HEK293 (cell line): ENCODE results near the gene CDK14.

Experiments used
- CTCF ChIA-PET: fragments of 350-600 bp; formaldehyde crosslinking; extraction: SDS; loops from one replicate; lab custom pipeline; 2021; ENCODE audit warnings: antibody characterized with exemption; lab: Yijun Ruan, JAX
- POLR2A ChIA-PET: fragments of 300-600 bp; formaldehyde crosslinking; extraction: SDS; loops from one replicate; lab custom pipeline; 2020; ENCODE audit warnings: antibody characterized with exemption, inconsistent platforms; lab: Yijun Ruan, JAX
- H3K27ac ChIP-seq: fragments of 200-500 bp; sonication (Bioruptor generic); 2 replicates; pipeline ENCODE4 v1.5.1; 2014; ENCODE audit warnings: low read depth, low read length, control low read depth, inconsistent platforms; ENCODE audit errors: extremely low read depth
- H3K36me3 ChIP-seq, 2 experiments: fragments of 200-500 bp in 1 of 2; sonication (Bioruptor generic) in 1 of 2; 1 replicate in 1 of 2; 2 replicates in 1 of 2; pipeline ENCODE4 v1.5.1; 2014 to 2017; ENCODE audit warnings: inconsistent platforms in 2 of 2, low read length in 2 of 2; ENCODE audit not compliant: control insufficient read depth in 2 of 2, insufficient read depth in 1 of 2
- H3K4me1 ChIP-seq: fragments of 200-500 bp; sonication (Bioruptor generic); 2 replicates; pipeline ENCODE4 v1.5.1; 2014; ENCODE audit warnings: mild to moderate bottlenecking, low read length, inconsistent platforms; ENCODE audit not compliant: control insufficient read depth, insufficient read depth
- H3K4me3 ChIP-seq: 2 replicates; pipeline ENCODE4 v1.5.1; 2011; ENCODE audit warnings: low read depth, mild to moderate bottlenecking, control low read depth, low read length, moderate library complexity
- H3K9me3 ChIP-seq: fragments of 200-500 bp; sonication (Bioruptor generic); 2 replicates; pipeline ENCODE4 v1.5.1; 2014; ENCODE audit warnings: low read depth, low read length, inconsistent platforms; ENCODE audit not compliant: control insufficient read depth, insufficient read depth
- GFI1B ChIP-seq: fragments of 450-650 bp; formaldehyde crosslinking; IDR thresholded peaks from 2 replicates; pipeline ENCODE4 v1.5.1; 2016; ENCODE audit warnings: missing biosample characterization, missing genetic modification characterization
- HOXD13 ChIP-seq: sonication (generic); formaldehyde crosslinking; IDR thresholded peaks from 2 replicates; pipeline ENCODE4 v1.8.0; 2022; ENCODE audit warnings: missing genetic modification reagents, borderline replicate concordance
- KLF7 ChIP-seq: fragments of 450-650 bp; formaldehyde crosslinking; IDR thresholded peaks from 2 replicates; pipeline ENCODE4 v1.5.1; 2016; ENCODE audit warnings: missing biosample characterization, missing genetic modification characterization, borderline replicate concordance
- OSR2 ChIP-seq: fragments of 450-650 bp; formaldehyde crosslinking; IDR thresholded peaks from 2 replicates; pipeline ENCODE4 v1.5.1; 2016; ENCODE audit warnings: missing biosample characterization, missing genetic modification characterization
- PRDM1 ChIP-seq: fragments of 450-650 bp; formaldehyde crosslinking; IDR thresholded peaks from 2 replicates; pipeline ENCODE4; 2016; ENCODE audit warnings: missing biosample characterization, missing genetic modification characterization
- RBAK ChIP-seq: fragments of 450-650 bp; formaldehyde crosslinking; IDR thresholded peaks from 2 replicates; pipeline ENCODE4 v1.5.1; 2016; ENCODE audit warnings: missing biosample characterization, missing genetic modification characterization
- SP3 ChIP-seq: fragments of 450-650 bp; formaldehyde crosslinking; IDR thresholded peaks from 2 replicates; pipeline ENCODE4 v1.5.1; 2016; ENCODE audit warnings: missing biosample characterization, missing genetic modification characterization
- TCF7L2 ChIP-seq: IDR thresholded peaks from 2 replicates; pipeline ENCODE4 v1.6.1; 2011; ENCODE audit warnings: low read depth, mild to moderate bottlenecking, inconsistent platforms, low read length, moderate library complexity, borderline replicate concordance
- YY1 ChIP-seq: fragments of 450-650 bp; formaldehyde crosslinking; IDR thresholded peaks from 2 replicates; pipeline ENCODE4 v1.5.1; 2018; ENCODE audit warnings: missing biosample characterization, missing genetic modification characterization
- ZNF146 ChIP-seq: fragments of 450-650 bp; formaldehyde crosslinking; IDR thresholded peaks from 2 replicates; pipeline ENCODE4 v1.5.1; 2016; ENCODE audit warnings: missing biosample characterization, missing genetic modification characterization
- ZNF223 ChIP-seq: fragments of 450-650 bp; formaldehyde crosslinking; IDR thresholded peaks from 2 replicates; pipeline ENCODE4 v1.5.1; 2016; ENCODE audit warnings: missing biosample characterization, missing genetic modification characterization
- ZNF239 ChIP-seq: fragments of 450-650 bp; formaldehyde crosslinking; IDR thresholded peaks from 2 replicates; pipeline ENCODE4 v1.5.1; 2016; ENCODE audit warnings: missing biosample characterization, missing genetic modification characterization
- ZNF274 ChIP-seq, 2 experiments: fragments of 200-500 bp in 1 of 2; fragments of 450-650 bp in 1 of 2; sonication (Bioruptor generic) in 1 of 2; formaldehyde crosslinking in 1 of 2; IDR thresholded peaks; 2 replicates each; pipeline versions ENCODE4 v1.5.1 to v1.6.1; 2014 to 2016; ENCODE audit warnings: borderline replicate concordance in 1 of 2, inconsistent platforms in 1 of 2, low read length in 1 of 2, missing biosample characterization in 1 of 2, missing genetic modification characterization in 1 of 2
- ZNF350 ChIP-seq: fragments of 450-650 bp; formaldehyde crosslinking; IDR thresholded peaks from 2 replicates; pipeline ENCODE4 v1.5.0; 2017; ENCODE audit warnings: missing biosample characterization, mild to moderate bottlenecking, missing genetic modification characterization
- ZNF391 ChIP-seq: fragments of 450-650 bp; formaldehyde crosslinking; IDR thresholded peaks from 2 replicates; pipeline ENCODE4 v1.5.1; 2016; ENCODE audit warnings: low read depth, missing biosample characterization, missing genetic modification characterization, borderline replicate concordance
- ZNF426 ChIP-seq: fragments of 450-650 bp; formaldehyde crosslinking; IDR thresholded peaks from 2 replicates; pipeline ENCODE4 v1.5.1; 2017; ENCODE audit warnings: missing biosample characterization, missing genetic modification characterization, mild to moderate bottlenecking, inconsistent platforms, moderate library complexity
- ZNF600 ChIP-seq: fragments of 450-650 bp; formaldehyde crosslinking; IDR thresholded peaks from 2 replicates; pipeline ENCODE4 v1.5.1; 2016; ENCODE audit warnings: missing biosample characterization, missing genetic modification characterization
- ZNF621 ChIP-seq: fragments of 450-650 bp; formaldehyde crosslinking; IDR thresholded peaks from 2 replicates; pipeline ENCODE4 v1.5.1; 2017; ENCODE audit warnings: missing biosample characterization, missing genetic modification characterization
- ZNF624 ChIP-seq: fragments of 450-650 bp; formaldehyde crosslinking; IDR thresholded peaks from 2 replicates; pipeline ENCODE4 v1.5.1; 2017; ENCODE audit warnings: missing biosample characterization, missing genetic modification characterization
- ZNF677 ChIP-seq: fragments of 450-650 bp; IDR thresholded peaks from 2 replicates; pipeline ENCODE4 v1.5.0; 2018; ENCODE audit warnings: missing biosample characterization, mild to moderate bottlenecking, missing genetic modification characterization, moderate library complexity
- ZNF776 ChIP-seq: fragments of 450-650 bp; formaldehyde crosslinking; IDR thresholded peaks from 2 replicates; pipeline ENCODE4 v1.5.0; 2017; ENCODE audit warnings: missing biosample characterization, missing genetic modification characterization, borderline replicate concordance
- TF ChIP-seq, protein P1 (sequence below): fragments of 450-650 bp; IDR thresholded peaks from 2 replicates; pipeline ENCODE4 v1.5.1; 2018; ENCODE audit warnings: missing biosample characterization, missing genetic modification characterization

The CDK14 gene

DNA sequence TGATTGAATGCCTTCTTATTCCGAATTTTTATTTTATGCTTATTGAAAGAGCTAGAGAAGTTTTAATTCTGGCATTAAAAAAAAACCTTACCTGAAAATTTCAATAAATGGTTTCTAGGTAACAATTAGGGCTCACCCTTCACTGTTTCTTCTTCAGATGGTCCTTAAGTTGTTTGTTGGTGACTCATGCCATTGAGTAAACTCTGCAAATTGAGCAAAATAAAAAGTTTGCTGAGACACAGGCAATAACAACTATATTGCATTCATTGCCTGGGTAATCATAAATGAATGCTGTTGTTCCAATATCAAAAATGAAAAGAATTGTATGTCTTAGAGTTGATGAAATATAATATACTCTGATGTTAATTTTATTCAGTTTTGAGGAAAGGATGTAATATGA, 300.3 kb downstream of the CDK14 start:
- TF ChIP-seq RBAK (tag by site-specific recombination) (no peak), YY1 (tag by site-specific recombination) (no peak), HOXD13 (CRISPR knock-in tag) (no peak), ZNF146 (tag by site-specific recombination) (no peak), GFI1B (no peak), ZNF239 (no peak), ZNF391 (tag by site-specific recombination) (no peak)
- ChIA-PET POLR2A (no interaction called here), CTCF (interaction anchor here (0.7 kb wide), 1 partner anchor 748 kb away, joined by 4 read pairs; no protein-coding TSS in a partner anchor)
- no peaks in the 10 kb centered on the region for H3K36me3 ChIP-seq
- H3K9me3 ChIP-seq = no peaks in the 10 kb centered on the region
- no peaks in the 10 kb centered on the region for H3K4me1 ChIP-seq
- H3K27ac ChIP-seq = no peak overlapping the region
- H3K4me3 ChIP-seq = no peak overlapping the region

DNA sequence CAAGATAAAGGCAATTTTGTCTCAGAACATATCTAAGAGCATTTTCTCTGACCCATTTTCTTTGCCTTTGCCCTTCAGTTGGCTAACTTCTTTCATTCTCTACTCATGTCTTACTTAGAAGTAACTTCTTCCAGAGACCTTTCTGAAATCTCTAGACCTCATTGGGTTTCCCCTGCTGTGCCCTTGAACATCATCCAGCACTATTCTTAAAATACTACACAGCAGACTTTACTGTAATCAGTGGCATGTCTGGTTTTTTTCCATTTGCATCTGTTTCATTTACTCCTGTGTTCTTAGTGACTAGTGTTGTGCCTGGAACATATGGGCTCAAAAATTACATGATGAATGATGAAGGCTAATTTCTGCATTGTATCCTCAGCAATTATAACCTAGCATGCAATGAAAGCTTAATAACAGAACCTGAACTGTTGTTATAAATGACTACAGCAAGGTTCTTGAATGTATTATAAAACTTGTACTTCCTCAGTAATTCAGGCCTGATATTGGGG, 301.9 kb downstream of the CDK14 start:
- ChIA-PET POLR2A (no interaction called here), CTCF (no interaction called here)
- TF ChIP-seq ZNF274 (IDR thresholded peaks at IDR 0.05; ENCODE audit: low read length) (no peak), ZNF274 (tag by site-specific recombination; IDR thresholded peaks at IDR 0.05; ENCODE audit: borderline replicate concordance) (no peak), SP3 (no peak), ZNF223 (no peak), ZNF426 (no peak), KLF7 (tag by site-specific recombination) (no peak), ZNF776 (tag by site-specific recombination) (no peak), PRDM1 (no peak), OSR2 (tag by site-specific recombination) (no peak), ZNF621 (no peak), ZNF350 (tag by site-specific recombination) (no peak), ZNF600 (tag by site-specific recombination) (no peak)
- TF ChIP-seq, protein P1, sequence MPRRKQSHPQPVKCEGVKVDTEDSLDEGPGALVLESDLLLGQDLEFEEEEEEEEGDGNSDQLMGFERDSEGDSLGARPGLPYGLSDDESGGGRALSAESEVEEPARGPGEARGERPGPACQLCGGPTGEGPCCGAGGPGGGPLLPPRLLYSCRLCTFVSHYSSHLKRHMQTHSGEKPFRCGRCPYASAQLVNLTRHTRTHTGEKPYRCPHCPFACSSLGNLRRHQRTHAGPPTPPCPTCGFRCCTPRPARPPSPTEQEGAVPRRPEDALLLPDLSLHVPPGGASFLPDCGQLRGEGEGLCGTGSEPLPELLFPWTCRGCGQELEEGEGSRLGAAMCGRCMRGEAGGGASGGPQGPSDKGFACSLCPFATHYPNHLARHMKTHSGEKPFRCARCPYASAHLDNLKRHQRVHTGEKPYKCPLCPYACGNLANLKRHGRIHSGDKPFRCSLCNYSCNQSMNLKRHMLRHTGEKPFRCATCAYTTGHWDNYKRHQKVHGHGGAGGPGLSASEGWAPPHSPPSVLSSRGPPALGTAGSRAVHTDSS (tag by site-specific recombination) = no peak
- Histone ChIP-seq H3K36me3 (no peaks in the 10 kb centered on the region), H3K27ac (no peak overlapping the region), H3K9me3 (no peaks in the 10 kb centered on the region), H3K4me3 (no peak overlapping the region), H3K4me1 (no peaks in the 10 kb centered on the region)

DNA sequence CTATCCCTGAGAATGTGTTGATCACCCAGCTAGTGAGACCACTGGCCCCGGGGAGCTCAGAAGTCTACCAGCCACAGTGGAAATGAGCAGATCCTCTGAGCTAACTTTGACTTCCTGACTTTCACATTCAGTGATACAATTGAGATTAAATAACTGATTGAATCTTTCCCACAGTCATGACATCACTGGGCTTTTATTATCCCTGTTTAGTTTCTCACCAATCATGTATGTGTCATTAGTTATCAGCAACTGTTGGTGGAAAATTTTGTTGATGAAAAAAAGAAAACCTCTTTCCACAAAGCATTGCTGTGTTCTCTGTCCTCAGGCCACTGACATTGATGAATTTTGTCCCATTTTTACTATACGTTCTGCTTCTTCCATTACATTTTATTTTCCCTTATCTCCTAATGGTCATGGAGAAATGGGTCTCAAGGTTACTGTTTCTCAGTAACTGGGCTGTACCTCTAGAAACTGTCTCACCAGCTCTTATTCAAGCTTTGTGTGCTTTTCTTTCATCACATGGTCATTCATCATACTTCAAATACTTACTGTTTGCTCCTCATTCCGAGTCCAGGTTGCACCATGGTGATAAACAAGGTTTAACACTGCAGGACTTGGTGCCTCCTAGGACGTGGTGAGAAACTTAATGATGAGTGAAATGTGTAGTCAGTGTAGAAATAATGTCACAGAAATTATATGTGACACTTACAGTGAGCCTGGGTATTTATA, 304.7 kb downstream of the CDK14 start:
- Histone ChIP-seq H3K4me3 (no peak overlapping the region), H3K4me1 (no peaks in the 10 kb centered on the region), H3K27ac (no peak overlapping the region), H3K9me3 (no peaks in the 10 kb centered on the region), H3K36me3 (no peaks in the 10 kb centered on the region)
- POLR2A ChIA-PET = no interaction called here
- TF ChIP-seq ZNF677 (tag by site-specific recombination) (no peak), TCF7L2 (no peak), ZNF624 (tag by site-specific recombination) (no peak)
- CTCF ChIA-PET = interaction anchor here (0.7 kb wide), 1 partner anchor 1366 kb away, joined by 3 read pairs; no protein-coding TSS in a partner anchor
